Measurements from ENCODE around the gene CFAP210. TPM values are rescaled to one million over a fixed set of nuclear protein-coding genes. Genes with fewer than 3 reads are reported as not detected.

Gene CFAP210
- total RNA-seq, 3 donors from 2014 or later = 0.66 to 3.4 TPM; not detected in 1

GRCh38 chr2:169673921-169674320 lies 20.3 kb downstream of the CFAP210 start:
- Histone ChIP-seq H3K27me3 (no peaks in the 10 kb centered on the region), H3K9me3 (no peaks in the 10 kb centered on the region), H3K4me1 (no peaks in the 10 kb centered on the region), H3K4me3 (no peak overlapping the region), H3K27ac (no peak overlapping the region), H3K36me3 (no peaks in the 10 kb centered on the region)
- no peak for DNase-seq (ENCODE audit: low spot score in 2 of 2)
- TF ChIP-seq POLR2A (IDR thresholded peaks at IDR 0.05) (no peak), POLR2AphosphoS5 (IDR thresholded peaks at IDR 0.05) (no peak), CTCF (IDR thresholded peaks at IDR 0.05) (no peak)
- intact Hi-C loops (cut with DNase I; ENCODE audit: low total_unique reads) = no loop called here

- no peaks in the 10 kb centered on the region for H3K4me1 ChIP-seq
- intact Hi-C loops (cut with DNase I; ENCODE audit: low total_unique reads) = no loop called here
- H3K36me3 ChIP-seq = no peaks in the 10 kb centered on the region
- TF ChIP-seq POLR2AphosphoS5 (IDR thresholded peaks at IDR 0.05) = no peak
- TF ChIP-seq CTCF (IDR thresholded peaks at IDR 0.05) = no peak
- no peak for TF ChIP-seq POLR2A (IDR thresholded peaks at IDR 0.05)
- no peak overlapping the region for H3K4me3 ChIP-seq
- H3K27me3 ChIP-seq = no peaks in the 10 kb centered on the region
- H3K27ac ChIP-seq = no peak overlapping the region
- no peaks in the 10 kb centered on the region for H3K9me3 ChIP-seq
- no peak for DNase-seq (ENCODE audit: low spot score in 2 of 2)
Measured at GRCh38 chr2:169673106-169673505, 21.1 kb downstream of the CFAP210 start.

- Histone ChIP-seq H3K36me3 (no peaks in the 10 kb centered on the region), H3K27me3 (no peaks in the 10 kb centered on the region), H3K9me3 (no peaks in the 10 kb centered on the region), H3K4me1 (no peaks in the 10 kb centered on the region), H3K4me3 (no peak overlapping the region), H3K27ac (no peak overlapping the region)
- no peak for DNase-seq (ENCODE audit: low spot score in 2 of 2)
- intact Hi-C loops (cut with DNase I; ENCODE audit: low total_unique reads) = no loop called here
- TF ChIP-seq POLR2A (IDR thresholded peaks at IDR 0.05) = no peak
- TF ChIP-seq POLR2AphosphoS5 (IDR thresholded peaks at IDR 0.05) = no peak
Measured at GRCh38 chr2:169672406-169672805, 21.8 kb downstream of the CFAP210 start.

GRCh38 chr2:169670937-169671336 lies 23.3 kb downstream of the CFAP210 start:
- Histone ChIP-seq H3K4me3 (no peak overlapping the region), H3K9me3 (no peaks in the 10 kb centered on the region), H3K27me3 (no peaks in the 10 kb centered on the region), H3K27ac (no peak overlapping the region), H3K4me1 (no peaks in the 10 kb centered on the region), H3K36me3 (no peaks in the 10 kb centered on the region)
- TF ChIP-seq CTCF (IDR thresholded peaks at IDR 0.05) (no peak), POLR2AphosphoS5 (IDR thresholded peaks at IDR 0.05) (no peak), POLR2A (IDR thresholded peaks at IDR 0.05) (no peak)
- no peak for DNase-seq (ENCODE audit: low spot score in 2 of 2)
- intact Hi-C loops (cut with DNase I; ENCODE audit: low total_unique reads) = no loop called here

GRCh38 chr2:169670215-169670651 lies 24.0 kb downstream of the CFAP210 start:
- intact Hi-C loops (cut with DNase I; ENCODE audit: low total_unique reads) = no loop called here
- no peaks in the 10 kb centered on the region for H3K27me3 ChIP-seq

More at GRCh38 chr2:169670215-169670651, 24.0 kb downstream of the CFAP210 start:
- H3K4me3 ChIP-seq = no peak overlapping the region
- no peak overlapping the region for H3K27ac ChIP-seq
- no peaks in the 10 kb centered on the region for H3K36me3 ChIP-seq
- H3K4me1 ChIP-seq = no peaks in the 10 kb centered on the region
- TF ChIP-seq POLR2A (IDR thresholded peaks at IDR 0.05) (no peak), POLR2AphosphoS5 (IDR thresholded peaks at IDR 0.05) (no peak), CTCF (IDR thresholded peaks at IDR 0.05) (no peak)
- DNase-seq (ENCODE audit: low spot score in 2 of 2) = no peak
- H3K9me3 ChIP-seq = no peaks in the 10 kb centered on the region

Data from breast epithelium (tissue), 4 donors.